ENCODE measurements around the gene LRRC8E.

LRRC8E gene

GRCh38 chr19:7940841-7941240 is 52.5 kb downstream of the LRRC8E start:
- no peak for TF ChIP-seq CTCF (IDR thresholded peaks at IDR 0.05; ENCODE audit: low read depth, low read length, missing control alignments)
- H3K4me3 ChIP-seq (ENCODE audit: low read depth, low read length) = no peak overlapping the region
- DNase-seq (ENCODE audit: low read depth) = no peak

- peak overlapping the region; percentile 88; the same call in 1 of the 2 replicates for H3K4me3 ChIP-seq (ENCODE audit: low read depth, low read length)
- no peak for DNase-seq (ENCODE audit: low read depth)
- TF ChIP-seq CTCF (IDR thresholded peaks at IDR 0.05; ENCODE audit: low read depth, low read length, missing control alignments) = no peak
Observed at GRCh38 chr19:7941895-7942596, 53.7 kb downstream of the LRRC8E start.

- H3K4me3 ChIP-seq (ENCODE audit: low read depth, low read length) = peak overlapping the region; percentile 88
- no peak for TF ChIP-seq CTCF (IDR thresholded peaks at IDR 0.05; ENCODE audit: low read depth, low read length, missing control alignments)
- no peak for DNase-seq (ENCODE audit: low read depth)
Observed at GRCh38 chr19:7942981-7943443, 54.7 kb downstream of the LRRC8E start.

GRCh38 chr19:7943444-7944176 is 55.3 kb downstream of the LRRC8E start, which contains the start of gene TIMM44:
Gene TIMM44 (minus strand): TSS chr19:7943666. CDS start chr19:7943651, 15 bp downstream.
- TF ChIP-seq CTCF (IDR thresholded peaks at IDR 0.05; ENCODE audit: low read depth, low read length, missing control alignments) = no peak
- peak; percentile 97 for DNase-seq (ENCODE audit: low read depth)
- H3K4me3 ChIP-seq (ENCODE audit: low read depth, low read length) = peak within 1 kb of the TSS; percentile 88

- H3K4me3 ChIP-seq (ENCODE audit: low read depth, low read length) = peak overlapping the region; percentile 88
- TF ChIP-seq CTCF (IDR thresholded peaks at IDR 0.05; ENCODE audit: low read depth, low read length, missing control alignments) = peak; percentile 78
- DNase-seq (ENCODE audit: low read depth) = peak; percentile 79
Observed at GRCh38 chr19:7944177-7944761, 56.0 kb downstream of the LRRC8E start.

GRCh38 chr19:7947939-7948338 is 59.6 kb downstream of the LRRC8E start:
- H3K4me3 ChIP-seq (ENCODE audit: low read depth, low read length) = no peak overlapping the region
- no peak for TF ChIP-seq CTCF (IDR thresholded peaks at IDR 0.05; ENCODE audit: low read depth, low read length, missing control alignments)
- DNase-seq (ENCODE audit: low read depth) = no peak

Measured in GM12864 (cell line).